ENCODE results near the gene PARVG. TPM values are rescaled to one million over a fixed set of nuclear protein-coding genes. Genes with fewer than 3 reads are reported as not detected.

Gene PARVG
- total and polyA plus RNA-seq, 10 of the 15 experiments (the other 5 are each of a cell fraction or from before 2014, with no cell fraction given), result 6.3 to 123 (median 71.9) TPM

DNA sequence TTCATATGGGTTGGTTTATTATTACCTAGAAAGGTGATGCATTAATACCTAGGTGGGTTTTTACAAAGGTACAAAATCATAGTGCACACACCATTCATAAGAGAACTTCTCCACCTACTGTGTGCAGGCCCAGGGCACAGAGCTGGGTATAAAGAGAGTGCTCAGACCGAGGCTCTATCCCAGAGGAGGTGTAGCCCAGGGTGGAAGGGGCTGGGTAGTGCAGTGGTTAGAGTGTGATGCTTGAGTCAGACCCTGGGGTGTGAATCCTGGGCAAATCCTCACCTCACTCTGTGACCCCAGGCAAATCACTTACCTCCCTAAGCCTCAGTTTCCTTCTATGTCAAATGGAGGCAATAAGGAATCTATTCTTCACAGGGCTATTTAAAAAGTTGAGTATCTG is 32.2 kb downstream of the PARVG start (continued):
- TF ChIP-seq, protein P1, sequence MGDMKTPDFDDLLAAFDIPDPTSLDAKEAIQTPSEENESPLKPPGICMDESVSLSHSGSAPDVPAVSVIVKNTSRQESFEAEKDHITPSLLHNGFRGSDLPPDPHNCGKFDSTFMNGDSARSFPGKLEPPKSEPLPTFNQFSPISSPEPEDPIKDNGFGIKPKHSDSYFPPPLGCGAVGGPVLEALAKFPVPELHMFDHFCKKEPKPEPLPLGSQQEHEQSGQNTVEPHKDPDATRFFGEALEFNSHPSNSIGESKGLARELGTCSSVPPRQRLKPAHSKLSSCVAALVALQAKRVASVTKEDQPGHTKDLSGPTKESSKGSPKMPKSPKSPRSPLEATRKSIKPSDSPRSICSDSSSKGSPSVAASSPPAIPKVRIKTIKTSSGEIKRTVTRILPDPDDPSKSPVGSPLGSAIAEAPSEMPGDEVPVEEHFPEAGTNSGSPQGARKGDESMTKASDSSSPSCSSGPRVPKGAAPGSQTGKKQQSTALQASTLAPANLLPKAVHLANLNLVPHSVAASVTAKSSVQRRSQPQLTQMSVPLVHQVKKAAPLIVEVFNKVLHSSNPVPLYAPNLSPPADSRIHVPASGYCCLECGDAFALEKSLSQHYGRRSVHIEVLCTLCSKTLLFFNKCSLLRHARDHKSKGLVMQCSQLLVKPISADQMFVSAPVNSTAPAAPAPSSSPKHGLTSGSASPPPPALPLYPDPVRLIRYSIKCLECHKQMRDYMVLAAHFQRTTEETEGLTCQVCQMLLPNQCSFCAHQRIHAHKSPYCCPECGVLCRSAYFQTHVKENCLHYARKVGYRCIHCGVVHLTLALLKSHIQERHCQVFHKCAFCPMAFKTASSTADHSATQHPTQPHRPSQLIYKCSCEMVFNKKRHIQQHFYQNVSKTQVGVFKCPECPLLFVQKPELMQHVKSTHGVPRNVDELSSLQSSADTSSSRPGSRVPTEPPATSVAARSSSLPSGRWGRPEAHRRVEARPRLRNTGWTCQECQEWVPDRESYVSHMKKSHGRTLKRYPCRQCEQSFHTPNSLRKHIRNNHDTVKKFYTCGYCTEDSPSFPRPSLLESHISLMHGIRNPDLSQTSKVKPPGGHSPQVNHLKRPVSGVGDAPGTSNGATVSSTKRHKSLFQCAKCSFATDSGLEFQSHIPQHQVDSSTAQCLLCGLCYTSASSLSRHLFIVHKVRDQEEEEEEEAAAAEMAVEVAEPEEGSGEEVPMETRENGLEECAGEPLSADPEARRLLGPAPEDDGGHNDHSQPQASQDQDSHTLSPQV (IDR thresholded peaks at IDR 0.05), result no peak
- no peak for TF ChIP-seq EED (IDR thresholded peaks at IDR 0.05; ENCODE audit: low read depth)
- TF ChIP-seq, protein P2, sequence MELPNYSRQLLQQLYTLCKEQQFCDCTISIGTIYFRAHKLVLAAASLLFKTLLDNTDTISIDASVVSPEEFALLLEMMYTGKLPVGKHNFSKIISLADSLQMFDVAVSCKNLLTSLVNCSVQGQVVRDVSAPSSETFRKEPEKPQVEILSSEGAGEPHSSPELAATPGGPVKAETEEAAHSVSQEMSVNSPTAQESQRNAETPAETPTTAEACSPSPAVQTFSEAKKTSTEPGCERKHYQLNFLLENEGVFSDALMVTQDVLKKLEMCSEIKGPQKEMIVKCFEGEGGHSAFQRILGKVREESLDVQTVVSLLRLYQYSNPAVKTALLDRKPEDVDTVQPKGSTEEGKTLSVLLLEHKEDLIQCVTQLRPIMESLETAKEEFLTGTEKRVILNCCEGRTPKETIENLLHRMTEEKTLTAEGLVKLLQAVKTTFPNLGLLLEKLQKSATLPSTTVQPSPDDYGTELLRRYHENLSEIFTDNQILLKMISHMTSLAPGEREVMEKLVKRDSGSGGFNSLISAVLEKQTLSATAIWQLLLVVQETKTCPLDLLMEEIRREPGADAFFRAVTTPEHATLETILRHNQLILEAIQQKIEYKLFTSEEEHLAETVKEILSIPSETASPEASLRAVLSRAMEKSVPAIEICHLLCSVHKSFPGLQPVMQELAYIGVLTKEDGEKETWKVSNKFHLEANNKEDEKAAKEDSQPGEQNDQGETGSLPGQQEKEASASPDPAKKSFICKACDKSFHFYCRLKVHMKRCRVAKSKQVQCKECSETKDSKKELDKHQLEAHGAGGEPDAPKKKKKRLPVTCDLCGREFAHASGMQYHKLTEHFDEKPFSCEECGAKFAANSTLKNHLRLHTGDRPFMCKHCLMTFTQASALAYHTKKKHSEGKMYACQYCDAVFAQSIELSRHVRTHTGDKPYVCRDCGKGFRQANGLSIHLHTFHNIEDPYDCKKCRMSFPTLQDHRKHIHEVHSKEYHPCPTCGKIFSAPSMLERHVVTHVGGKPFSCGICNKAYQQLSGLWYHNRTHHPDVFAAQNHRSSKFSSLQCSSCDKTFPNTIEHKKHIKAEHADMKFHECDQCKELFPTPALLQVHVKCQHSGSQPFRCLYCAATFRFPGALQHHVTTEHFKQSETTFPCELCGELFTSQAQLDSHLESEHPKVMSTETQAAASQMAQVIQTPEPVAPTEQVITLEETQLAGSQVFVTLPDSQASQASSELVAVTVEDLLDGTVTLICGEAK (IDR thresholded peaks at IDR 0.05; ENCODE audit: borderline replicate concordance), result no peak
- no peak for TF ChIP-seq CHD2 (IDR thresholded peaks at IDR 0.05; ENCODE audit: borderline replicate concordance, low read depth, low read length)
- no peak for TF ChIP-seq POLR2AphosphoS2 (IDR thresholded peaks at IDR 0.05; ENCODE audit: low read depth, low read length)
- TF ChIP-seq, protein P3, sequence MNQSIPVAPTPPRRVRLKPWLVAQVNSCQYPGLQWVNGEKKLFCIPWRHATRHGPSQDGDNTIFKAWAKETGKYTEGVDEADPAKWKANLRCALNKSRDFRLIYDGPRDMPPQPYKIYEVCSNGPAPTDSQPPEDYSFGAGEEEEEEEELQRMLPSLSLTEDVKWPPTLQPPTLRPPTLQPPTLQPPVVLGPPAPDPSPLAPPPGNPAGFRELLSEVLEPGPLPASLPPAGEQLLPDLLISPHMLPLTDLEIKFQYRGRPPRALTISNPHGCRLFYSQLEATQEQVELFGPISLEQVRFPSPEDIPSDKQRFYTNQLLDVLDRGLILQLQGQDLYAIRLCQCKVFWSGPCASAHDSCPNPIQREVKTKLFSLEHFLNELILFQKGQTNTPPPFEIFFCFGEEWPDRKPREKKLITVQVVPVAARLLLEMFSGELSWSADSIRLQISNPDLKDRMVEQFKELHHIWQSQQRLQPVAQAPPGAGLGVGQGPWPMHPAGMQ (IDR thresholded peaks at IDR 0.05; ENCODE audit: borderline replicate concordance), result no peak
- TF ChIP-seq TBL1XR1 (IDR thresholded peaks at IDR 0.05; ENCODE audit: low read depth, low read length), result no peak
- no peak for TF ChIP-seq SMARCA5 (IDR thresholded peaks at IDR 0.05)
- no peak for TF ChIP-seq BRCA1 (IDR thresholded peaks at IDR 0.05; ENCODE audit: low read depth, low read length)

All from GM12878 (cell line).